DND-41 (cell line): ENCODE data around the gene F7.

Experiments
- ATAC-seq: fragments of 200-7000 bp; cut with Tn5 transposase; 3 replicates; pipeline ENCODE4 v1.9.1; 2021; ENCODE audit warnings: low read depth; ENCODE audit not compliant: insufficient read depth
- DNase-seq: peaks from one replicate; pipeline ENCODE4 v3.0.0-alpha.2; 2020
- H2AFZ ChIP-seq: 2 replicates; pipeline ENCODE4 v1.6.0; 2012; ENCODE audit warnings: low read depth, low read length
- H3K27ac ChIP-seq: 2 replicates; pipeline ENCODE4 v1.5.1; 2012; ENCODE audit warnings: low read length, inconsistent platforms
- H3K27me3 ChIP-seq: fragments of 200-600 bp; sonication (generic); 2 replicates; pipeline ENCODE4 v1.6.0; 2012; ENCODE audit warnings: low read length, mild to moderate bottlenecking, inconsistent platforms; ENCODE audit not compliant: insufficient read depth, poor library complexity
- H3K36me3 ChIP-seq: 2 replicates; pipeline ENCODE4 v1.5.1; 2012; ENCODE audit warnings: low read length, inconsistent platforms; ENCODE audit not compliant: insufficient read depth
- H3K4me1 ChIP-seq: 2 replicates; pipeline ENCODE4 v1.5.1; 2012; ENCODE audit warnings: mild to moderate bottlenecking, low read length; ENCODE audit not compliant: insufficient read depth
- H3K4me2 ChIP-seq: 2 replicates; pipeline ENCODE4 v1.6.0; 2012; ENCODE audit warnings: mild to moderate bottlenecking, moderate library complexity, low read length, inconsistent platforms; ENCODE audit not compliant: insufficient read depth
- H3K4me3 ChIP-seq, 2 experiments: fragments of 200-600 bp in 1 of 2; shearing (Covaris generic) in 1 of 2; 2 replicates each; pipeline ENCODE4 v1.5.1; 2012 to 2016; ENCODE audit warnings: inconsistent platforms in 2 of 2, low read length in 2 of 2, mild to moderate bottlenecking in 2 of 2, low read depth in 1 of 2, moderate library complexity in 1 of 2
- H3K79me2 ChIP-seq: 2 replicates; pipeline ENCODE4 v1.6.0; 2012; ENCODE audit warnings: low read length, inconsistent platforms; ENCODE audit not compliant: insufficient read depth
- H3K9ac ChIP-seq: 2 replicates; pipeline ENCODE4 v1.6.0; 2012; ENCODE audit warnings: low read depth, mild to moderate bottlenecking, inconsistent platforms, low read length, moderate library complexity
- H3K9me3 ChIP-seq: 2 replicates; pipeline ENCODE4 v1.5.1; 2012; ENCODE audit warnings: low read length, moderate library complexity, mild to moderate bottlenecking, inconsistent platforms; ENCODE audit not compliant: insufficient read depth, severe bottlenecking
- H4K20me1 ChIP-seq: 2 replicates; pipeline ENCODE4 v1.6.0; 2012; ENCODE audit warnings: low read length; ENCODE audit not compliant: insufficient read depth
- EZH2 ChIP-seq: IDR thresholded peaks from 3 replicates; pipeline ENCODE4 v1.6.1; 2012; ENCODE audit warnings: borderline replicate concordance, low read depth, mild to moderate bottlenecking, moderate library complexity, low read length, inconsistent platforms; ENCODE audit not compliant: severe bottlenecking
- TF ChIP-seq, protein P1 (sequence below): IDR thresholded peaks from 2 replicates; pipeline ENCODE4 v1.5.1; 2012; ENCODE audit warnings: borderline replicate concordance, low read length, moderate library complexity, mild to moderate bottlenecking; ENCODE audit not compliant: poor library complexity, severe bottlenecking; ENCODE audit errors: extremely low read depth

F7 gene

GRCh38 chr13:113142876-113143275 lies 37.3 kb downstream of the F7 start:
- TF ChIP-seq, protein P1, sequence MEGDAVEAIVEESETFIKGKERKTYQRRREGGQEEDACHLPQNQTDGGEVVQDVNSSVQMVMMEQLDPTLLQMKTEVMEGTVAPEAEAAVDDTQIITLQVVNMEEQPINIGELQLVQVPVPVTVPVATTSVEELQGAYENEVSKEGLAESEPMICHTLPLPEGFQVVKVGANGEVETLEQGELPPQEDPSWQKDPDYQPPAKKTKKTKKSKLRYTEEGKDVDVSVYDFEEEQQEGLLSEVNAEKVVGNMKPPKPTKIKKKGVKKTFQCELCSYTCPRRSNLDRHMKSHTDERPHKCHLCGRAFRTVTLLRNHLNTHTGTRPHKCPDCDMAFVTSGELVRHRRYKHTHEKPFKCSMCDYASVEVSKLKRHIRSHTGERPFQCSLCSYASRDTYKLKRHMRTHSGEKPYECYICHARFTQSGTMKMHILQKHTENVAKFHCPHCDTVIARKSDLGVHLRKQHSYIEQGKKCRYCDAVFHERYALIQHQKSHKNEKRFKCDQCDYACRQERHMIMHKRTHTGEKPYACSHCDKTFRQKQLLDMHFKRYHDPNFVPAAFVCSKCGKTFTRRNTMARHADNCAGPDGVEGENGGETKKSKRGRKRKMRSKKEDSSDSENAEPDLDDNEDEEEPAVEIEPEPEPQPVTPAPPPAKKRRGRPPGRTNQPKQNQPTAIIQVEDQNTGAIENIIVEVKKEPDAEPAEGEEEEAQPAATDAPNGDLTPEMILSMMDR = no peak
- TF ChIP-seq EZH2 = no peak
- H2AFZ ChIP-seq = no peak overlapping the region
- H3K27me3 ChIP-seq = peaks cover 2% of the 10 kb centered on the region
- no peak overlapping the region for H3K9ac ChIP-seq
- H3K36me3 ChIP-seq = no peaks in the 10 kb centered on the region
- no peaks in the 10 kb centered on the region for H3K79me2 ChIP-seq
- no peak overlapping the region for H3K4me2 ChIP-seq
- no peak overlapping the region for H3K27ac ChIP-seq
- H3K4me1 ChIP-seq = no peaks in the 10 kb centered on the region
- ATAC-seq = no peak
- no peak overlapping the region for H3K4me3 ChIP-seq
- DNase-seq = no peak
- H4K20me1 ChIP-seq = no peaks in the 10 kb centered on the region
- H3K9me3 ChIP-seq = no peaks in the 10 kb centered on the region

DNA sequence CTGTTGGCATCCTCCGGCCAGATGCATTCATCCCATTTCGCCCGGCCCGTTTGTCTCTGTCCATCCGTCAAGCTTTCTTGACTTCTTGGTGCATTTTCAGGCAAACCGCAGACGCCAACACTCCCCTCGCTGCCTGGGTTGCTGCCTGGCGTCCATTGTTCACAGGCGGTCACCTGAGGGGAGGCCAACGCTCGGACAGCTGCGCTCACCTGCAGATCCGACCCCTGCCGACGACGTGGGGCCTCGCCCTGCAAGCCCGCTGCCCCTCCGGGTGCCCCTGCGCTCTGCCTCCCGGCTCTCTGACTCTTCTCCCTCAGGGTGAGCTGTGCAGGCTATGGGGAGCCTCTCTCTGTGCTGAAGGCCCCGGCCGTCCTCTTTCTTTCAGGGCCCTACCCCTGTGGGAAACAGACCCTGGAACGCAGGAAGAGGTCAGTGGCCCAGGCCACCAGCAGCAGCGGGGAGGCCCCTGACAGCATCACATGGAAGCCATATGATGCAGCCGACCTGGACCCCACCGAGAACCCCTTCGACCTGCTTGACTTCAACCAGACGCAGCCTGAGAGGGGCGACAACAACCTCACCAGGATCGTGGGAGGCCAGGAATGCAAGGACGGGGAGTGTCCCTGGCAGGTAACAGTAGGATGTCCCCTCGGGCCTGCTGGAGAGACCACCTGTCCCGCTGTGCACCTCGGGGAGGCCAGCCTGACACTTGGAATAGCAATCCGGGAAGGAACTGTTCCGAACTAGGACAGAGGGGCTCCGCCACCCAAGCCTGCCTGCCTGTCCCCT lies 38.1 kb downstream of the F7 start:
- Histone ChIP-seq H3K79me2 (no peaks in the 10 kb centered on the region), H3K36me3 (no peaks in the 10 kb centered on the region), H3K4me1 (no peaks in the 10 kb centered on the region), H3K9me3 (no peaks in the 10 kb centered on the region), H3K4me2 (no peak overlapping the region), H3K9ac (no peak overlapping the region), H3K4me3 (no peak overlapping the region), H2AFZ (no peak overlapping the region), H3K27me3 (no peaks in the 10 kb centered on the region), H3K27ac (no peak overlapping the region), H4K20me1 (no peaks in the 10 kb centered on the region)
- ATAC-seq (no peak), DNase-seq (no peak)
- no peak for TF ChIP-seq EZH2
- TF ChIP-seq, protein P1 = no peak

GRCh38 chr13:113144255-113144629 lies 38.7 kb downstream of the F7 start:
- Histone ChIP-seq H3K36me3 (no peaks in the 10 kb centered on the region), H3K9ac (no peak overlapping the region)

More at GRCh38 chr13:113144255-113144629, 38.7 kb downstream of the F7 start:
- H3K4me2 ChIP-seq = no peak overlapping the region
- no peak overlapping the region for H3K27ac ChIP-seq
- no peaks in the 10 kb centered on the region for H3K9me3 ChIP-seq
- TF ChIP-seq, protein P1 = no peak
- no peak for TF ChIP-seq EZH2
- H3K4me1 ChIP-seq = no peaks in the 10 kb centered on the region
- ATAC-seq = no peak
- H3K27me3 ChIP-seq = no peaks in the 10 kb centered on the region
- H3K4me3 ChIP-seq = no peak overlapping the region
- H4K20me1 ChIP-seq = no peaks in the 10 kb centered on the region; the same call in 1 of the 2 replicates
- no peak overlapping the region for H2AFZ ChIP-seq
- DNase-seq = no peak
- H3K79me2 ChIP-seq = no peaks in the 10 kb centered on the region
